Stimulated activated CD8-positive, alpha-beta memory T cell treated with anti-CD3 and anti-CD28 coated beads, Interleukin-2, amount 100 ng/mL, for 1 hour (primary cell): ENCODE measurements around the gene PPAT.
A peak's percentile ranks its signal among the peaks of the same experiment; 100 is the strongest.

Experiments
- DNase-seq, 2 donors: peaks; one replicate each; pipeline ENCODE4 v3.0.0-alpha.2; 2020; ENCODE audit warnings: low read depth in 2 of 2

Gene PPAT

DNA sequence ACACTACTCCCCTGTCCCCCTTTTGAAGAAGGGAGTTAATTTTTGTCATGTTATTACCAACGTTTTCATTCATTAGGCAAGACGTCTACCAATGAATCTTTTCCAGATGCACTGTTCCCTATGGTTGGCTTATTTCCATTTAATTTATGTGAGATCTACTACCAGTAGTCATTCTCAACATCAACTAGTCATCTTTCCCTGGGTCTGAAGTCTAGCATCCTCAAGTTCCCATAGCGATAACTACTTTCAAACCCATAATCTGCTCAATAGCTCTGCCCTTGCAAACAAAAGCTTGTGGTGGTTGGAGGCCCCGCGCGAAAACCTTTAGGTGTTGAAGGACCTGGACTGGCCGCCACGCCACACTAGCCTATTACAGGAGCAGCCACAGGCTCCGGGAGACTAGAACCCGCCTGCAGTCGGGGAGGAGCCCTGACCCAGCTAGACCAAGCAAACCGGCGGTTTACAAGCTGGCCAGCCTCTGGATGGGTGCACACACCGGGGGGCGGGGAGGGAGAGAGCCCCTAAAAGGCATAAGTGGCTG lies 746 bp downstream of the PPAT start:
- DNase-seq = no peak

DNA sequence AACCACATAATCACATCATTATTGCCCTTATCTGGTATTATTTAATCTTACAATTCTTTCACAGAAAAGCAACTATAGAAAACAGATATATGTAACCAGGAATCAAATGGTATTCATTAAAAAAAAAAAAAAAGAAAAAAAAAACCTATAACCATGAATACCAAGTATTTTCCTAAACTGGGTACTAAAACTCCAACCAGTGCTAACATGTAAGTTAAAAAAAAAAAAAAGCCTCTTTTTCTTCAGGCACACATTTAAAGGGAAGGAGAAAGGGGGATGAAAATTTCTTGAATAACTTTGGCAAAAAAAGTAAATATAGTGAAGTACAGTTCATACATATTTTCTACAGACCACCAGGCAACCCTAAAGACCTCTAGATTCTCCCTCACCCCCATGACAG lies 2.1 kb downstream of the PPAT start:
- DNase-seq = no peak

DNA sequence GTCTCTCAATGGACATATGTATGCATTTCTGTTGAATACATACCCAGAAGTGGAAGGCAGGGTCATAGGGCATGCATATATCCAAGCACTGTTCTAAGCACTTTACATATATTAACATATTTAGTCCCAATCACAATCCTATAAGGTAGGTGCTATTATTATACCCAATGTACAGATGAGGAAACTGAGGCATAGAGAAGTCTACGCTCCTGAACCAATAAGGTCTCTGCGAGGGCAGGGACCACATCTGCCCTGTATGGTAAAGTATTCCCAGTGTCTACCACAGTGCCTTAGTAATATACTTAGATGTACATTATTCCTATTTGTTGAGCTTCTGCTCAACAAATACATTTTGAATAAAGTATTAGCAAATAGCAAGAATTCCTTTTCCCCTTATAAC lies 5.2 kb downstream of the PPAT start:
- DNase-seq = no peak

DNA sequence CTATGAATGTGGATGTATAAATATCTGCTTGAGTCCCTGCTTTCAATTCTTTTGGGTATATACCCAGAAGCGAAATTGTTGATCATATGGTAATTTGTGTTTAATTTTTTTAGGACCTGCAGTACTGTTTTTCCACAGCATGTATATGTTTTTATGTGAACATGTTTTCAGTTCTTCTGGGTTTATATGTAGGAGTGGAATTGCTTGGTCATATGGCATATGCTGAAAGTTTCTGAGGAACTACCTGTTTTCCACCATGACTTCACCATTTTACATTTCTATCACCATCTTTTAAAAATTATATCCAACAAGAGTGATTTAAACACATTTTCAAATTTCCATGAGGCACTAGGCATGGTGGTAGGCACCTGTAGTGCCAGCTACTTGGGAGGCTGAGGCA lies 8.2 kb downstream of the PPAT start:
- DNase-seq = no peak

DNA sequence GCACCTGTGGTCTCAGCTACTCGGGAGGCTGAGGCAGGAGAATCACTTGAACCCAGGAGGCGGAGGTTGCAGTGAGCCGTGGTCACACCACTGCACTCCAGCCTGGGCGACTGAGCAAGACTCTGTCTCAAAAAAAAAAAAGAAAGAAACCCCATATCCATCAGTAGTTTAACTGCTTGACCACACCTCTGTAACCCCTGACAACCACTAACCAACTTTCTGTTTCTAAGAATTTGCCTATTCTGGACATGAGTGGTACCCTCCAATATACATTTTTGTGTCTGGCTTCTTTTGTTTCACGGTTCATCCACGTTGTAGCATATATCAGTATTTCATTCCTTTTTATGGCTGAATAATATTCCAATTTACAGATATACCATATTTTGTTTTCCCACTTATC lies 9.1 kb downstream of the PPAT start:
- no peak for DNase-seq

DNA sequence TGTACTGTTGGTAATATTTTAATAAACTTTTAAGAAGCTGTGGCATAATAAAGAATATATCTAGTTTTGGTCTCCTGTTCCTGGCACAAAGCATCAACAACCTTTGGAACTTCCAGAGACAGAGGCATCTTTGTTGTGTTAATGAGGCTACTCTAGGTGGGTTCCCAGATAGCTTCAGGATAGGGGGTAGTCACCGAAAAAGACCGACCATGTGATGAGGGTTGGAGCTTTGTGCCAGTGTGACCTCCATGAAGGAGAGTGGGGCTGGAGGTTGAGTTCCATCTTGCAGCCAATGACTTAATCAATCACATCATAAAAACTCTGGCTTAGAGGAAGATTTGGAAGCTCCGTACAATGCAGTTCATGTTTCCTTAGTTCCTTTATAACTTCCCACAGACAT lies 9.9 kb downstream of the PPAT start:
- no peak for DNase-seq

DNA sequence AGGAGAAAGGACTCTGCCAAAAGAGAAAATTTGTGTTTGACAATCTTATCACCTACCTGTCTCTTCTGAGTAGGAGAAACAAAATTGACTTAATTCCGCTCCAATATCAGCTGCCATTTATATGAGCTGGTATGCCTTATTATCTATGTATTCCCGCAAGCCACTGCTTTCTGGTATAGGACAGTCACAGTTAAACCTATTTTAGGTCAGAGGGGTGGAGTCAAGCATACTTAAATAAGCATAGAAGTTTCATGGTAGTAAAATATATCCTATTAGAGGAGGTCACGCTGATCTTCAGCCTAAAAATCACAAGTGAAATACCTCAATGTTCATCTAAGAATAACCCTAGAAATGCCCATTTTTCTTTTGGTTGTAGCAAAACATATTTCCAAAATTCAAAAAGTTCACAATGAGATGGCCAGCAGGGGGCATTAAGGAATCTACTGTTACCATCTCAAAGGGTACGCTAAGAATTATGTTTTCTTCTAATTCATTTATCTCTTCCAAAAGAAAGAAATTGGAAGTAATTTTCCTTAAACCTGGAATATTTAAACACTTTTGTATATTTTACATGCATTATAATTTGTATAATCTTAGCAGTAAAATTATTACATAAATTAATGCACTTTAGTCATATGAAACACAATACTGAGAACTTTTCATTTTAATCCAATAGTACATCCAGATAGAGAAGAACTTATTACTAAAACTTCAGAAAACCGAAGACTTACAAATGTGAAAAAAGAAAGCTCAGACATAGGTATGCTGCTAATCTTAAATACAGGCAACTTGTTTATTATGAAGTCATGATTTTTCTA lies 10.5 kb downstream of the PPAT start:
- DNase-seq = no peak

DNA sequence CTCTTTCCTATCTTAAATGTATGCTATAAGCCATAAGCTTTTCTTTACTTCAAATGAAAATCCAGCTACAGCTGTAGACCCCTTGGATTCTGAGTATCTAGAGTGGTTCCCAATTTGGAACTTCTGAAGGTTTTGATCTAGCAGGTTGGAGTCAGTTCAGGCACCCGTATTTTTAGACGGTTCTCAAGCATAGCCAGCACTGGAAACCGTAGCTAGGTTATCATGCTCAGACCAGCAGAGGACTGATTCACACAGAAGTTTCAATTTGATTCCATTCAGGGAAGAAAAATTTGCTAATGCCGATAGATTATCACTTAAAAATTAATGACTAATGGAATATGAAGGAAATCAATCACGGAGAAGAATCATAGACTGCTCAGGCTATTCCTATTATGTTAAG lies 11.2 kb downstream of the PPAT start:
- no peak for DNase-seq

DNA sequence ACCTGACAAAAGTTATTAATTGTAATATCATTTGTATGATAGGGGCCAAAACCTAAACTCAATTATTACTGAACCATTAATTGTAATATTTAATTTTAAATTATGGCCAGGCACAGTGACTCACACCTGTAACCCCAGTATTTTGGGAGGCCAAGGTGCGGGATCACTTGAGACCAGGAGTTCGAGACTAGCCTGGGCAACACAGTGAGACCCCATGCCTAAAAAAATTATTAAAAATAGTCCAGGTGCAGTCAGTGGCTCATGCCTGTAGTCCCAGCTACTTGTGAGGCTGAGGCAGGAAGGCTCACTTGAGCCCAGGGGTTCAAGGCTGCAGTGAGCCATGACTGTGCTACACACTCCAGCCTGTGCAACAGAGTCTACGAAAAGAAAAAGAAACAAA lies 18.0 kb downstream of the PPAT start:
- DNase-seq = no peak

DNA sequence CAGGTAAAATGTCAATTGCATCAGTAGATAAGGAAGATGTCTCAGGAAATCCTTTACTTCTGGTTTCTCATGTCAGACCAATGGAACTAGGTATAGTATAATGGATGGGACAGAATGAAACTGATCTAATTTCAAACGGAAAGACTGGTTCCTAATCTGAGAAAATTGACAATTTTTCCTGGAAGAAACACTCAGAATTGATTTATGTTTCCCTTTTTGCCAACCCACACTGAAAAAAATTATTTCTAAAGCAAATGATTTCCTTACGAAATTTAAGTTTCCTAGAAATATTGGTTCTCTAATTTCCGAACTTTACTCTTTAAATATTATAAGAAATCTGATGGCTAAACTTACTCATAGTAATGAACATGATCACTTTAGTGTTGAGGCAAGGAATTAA lies 19.1 kb downstream of the PPAT start:
- DNase-seq = no peak

DNA sequence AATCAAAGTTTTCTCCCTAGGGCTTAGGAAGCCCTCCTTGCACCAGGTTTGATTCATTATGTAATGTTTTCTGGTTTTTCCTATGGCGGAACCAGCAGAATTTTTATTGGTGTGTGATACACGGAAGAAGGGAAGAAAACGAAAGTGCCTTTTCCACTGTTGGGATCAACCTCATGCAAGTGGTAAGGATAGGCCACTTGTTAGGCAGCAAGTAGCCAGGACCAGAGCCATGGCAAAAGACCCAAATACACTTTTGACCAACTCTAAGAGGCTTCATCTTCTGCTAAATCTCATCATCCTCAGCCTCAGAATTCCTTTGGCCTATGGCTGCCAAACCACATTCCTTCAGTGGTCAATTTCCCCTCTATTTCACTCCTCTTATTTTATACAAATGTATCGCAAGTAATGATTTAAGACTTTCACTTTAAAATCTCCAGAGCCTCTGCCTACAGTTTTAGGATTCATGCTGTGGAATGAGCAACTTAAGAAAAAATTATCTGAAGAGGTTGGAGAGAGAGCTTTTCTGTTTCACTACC lies 21.2 kb downstream of the PPAT start:
- DNase-seq = no peak

DNA sequence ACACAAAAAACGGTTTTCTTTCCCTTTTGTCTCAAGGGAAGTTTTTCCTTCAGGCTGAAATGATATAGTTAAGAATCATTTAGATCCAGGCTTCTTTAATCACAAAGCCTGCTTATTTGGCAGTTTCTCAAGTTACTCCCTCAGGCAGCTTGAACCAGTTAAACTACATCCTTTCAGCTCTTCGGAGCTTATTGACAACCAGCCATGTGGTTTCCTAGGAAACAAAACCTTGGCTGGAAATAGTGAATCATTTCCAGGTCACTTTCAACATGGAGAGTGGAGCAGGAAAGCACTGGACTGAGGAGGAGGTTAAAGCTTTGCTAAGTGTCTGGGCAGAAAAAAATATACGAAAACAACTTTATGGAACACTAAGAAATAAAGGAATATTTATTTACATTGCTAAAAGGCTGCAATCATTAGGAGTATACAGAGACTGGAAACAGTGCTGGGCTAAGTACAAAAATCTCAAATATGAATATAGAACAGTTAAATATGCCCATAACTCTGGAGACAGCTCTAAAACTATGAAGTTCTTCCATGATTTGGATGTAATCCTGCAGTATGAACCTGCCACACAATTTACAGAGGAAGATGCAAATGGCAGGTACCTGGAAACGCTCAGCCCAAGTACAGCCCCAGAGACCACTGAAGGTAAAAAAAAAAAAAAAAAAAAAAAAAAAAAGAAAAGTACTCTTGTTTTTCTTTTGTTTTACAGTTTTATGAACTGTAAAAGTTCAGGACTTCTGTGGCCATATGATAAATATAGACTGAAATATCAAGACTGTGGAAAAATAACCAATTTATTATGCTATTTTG lies 25.0 kb downstream of the PPAT start:
- no peak for DNase-seq

DNA sequence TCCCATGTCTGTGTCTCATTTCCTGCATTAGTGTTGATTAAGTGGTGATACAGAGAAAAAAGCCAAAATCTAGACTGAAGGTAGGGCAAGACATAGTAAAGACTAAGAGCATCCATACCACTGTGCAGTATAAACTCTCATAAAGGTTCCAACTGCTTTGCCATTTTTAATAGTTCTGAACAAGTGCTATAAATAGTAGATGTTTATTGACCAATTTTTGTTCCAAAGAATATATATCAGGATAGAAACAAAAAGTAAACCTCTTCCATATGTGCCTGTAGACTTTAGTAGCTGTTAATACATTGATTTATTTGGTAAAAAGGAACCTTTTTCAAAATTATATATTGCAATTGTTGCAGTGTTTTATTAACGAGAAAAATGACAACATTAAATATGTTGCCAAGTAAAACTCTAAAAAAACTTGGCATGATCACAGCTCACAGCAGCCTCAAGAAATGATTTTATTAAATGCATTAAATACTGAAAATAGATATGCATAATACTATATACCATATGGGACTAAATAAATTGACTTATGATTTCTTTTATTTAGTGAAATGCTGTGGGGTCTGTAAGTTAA lies 25.8 kb downstream of the PPAT start:
- DNase-seq = no peak

DNA sequence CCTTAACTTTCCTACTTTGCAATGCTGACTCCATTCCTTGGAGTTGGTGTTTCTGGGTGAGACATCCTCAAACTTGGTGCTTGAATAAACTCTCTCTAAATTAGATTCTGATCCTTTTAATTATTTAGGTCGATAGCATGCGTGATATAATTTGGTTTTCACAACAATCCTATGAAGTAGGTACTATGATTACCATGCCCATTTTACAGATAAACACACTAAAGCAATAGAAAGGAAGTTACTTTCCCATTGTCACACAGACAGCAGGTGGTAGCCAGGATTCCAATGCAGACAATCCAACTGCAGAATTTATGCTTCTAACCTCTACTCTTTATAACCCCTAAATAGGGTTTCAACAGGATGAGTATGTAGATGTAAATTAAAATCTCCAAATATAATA lies 26.4 kb downstream of the PPAT start:
- DNase-seq = no peak

DNA sequence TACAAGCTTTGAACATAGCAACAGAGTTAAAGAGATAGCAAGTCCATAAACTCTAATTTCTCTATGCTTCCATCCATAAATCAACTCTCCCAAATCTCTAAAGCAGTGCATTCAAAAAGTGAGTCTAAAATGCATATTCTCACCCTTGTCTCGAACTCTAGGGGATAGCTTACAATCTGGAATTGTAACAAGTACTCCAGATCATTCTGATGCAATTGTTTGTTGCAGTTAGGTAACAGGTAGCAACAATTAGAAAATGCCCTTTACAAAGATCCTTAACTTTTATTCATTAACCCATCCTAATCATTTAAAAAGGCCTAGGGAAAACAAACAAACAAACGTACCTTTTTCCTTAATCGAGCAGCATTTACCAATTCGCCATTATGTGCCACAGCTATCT lies 29.3 kb downstream of the PPAT start:
- DNase-seq = no peak

DNA sequence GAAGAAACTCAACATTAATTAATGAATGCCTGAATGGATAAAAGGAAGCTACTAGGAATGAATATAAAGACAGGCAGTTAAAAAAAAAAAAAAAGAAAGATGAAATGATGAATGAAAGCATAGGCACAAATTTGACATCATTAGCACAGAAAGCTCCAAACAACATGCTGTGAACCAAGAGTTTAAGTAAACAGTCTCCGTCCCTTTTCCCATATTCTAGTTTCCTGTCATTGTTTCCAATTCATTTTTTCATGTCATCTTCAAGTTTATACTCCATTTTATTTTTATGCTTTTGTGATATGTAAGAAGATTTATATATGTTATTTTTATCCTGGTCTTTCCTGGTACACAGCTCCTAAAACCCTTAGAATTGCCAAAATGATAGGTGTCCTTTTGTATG lies 30.4 kb downstream of the PPAT start:
- DNase-seq = no peak

DNA sequence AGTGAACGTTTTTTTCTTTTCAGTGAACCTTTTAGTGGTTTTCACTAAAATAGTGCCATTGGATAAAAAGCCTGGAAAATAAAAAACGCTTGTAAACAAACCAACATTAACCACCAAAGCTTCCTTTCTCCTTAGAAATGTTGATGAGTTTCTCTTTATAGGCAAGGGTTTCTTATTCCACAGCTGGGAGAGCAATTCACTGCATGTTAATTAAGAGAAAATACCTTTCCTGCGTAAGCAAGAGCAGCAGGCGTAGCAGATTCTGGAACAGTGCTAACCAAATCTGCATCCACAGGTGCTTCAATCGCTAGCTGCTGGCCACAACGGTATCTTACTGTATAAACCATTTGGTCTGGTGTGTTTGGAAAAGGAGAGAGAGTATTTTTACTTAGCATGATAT lies 34.9 kb downstream of the PPAT start:
- DNase-seq = no peak

DNA sequence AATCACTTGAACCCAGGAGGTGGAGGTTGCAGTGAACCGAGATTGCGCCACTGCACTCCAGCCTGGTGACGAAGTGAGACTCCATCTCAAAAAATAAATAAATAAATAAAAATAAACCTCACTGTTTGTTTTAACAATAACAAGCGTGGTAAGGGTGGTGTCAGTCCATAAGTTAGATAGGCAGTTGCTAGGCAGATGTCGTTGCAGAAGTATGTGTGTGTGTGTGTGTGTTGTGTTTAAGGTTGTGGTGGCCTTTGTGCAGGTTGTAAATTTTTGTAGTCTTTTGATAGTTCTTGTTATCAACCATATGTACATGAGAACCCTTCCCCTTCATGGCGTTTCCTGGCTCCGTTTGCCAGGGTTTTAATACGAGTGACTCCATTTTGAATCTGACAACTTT lies 44.1 kb downstream of the PPAT start:
- DNase-seq = no peak

DNA sequence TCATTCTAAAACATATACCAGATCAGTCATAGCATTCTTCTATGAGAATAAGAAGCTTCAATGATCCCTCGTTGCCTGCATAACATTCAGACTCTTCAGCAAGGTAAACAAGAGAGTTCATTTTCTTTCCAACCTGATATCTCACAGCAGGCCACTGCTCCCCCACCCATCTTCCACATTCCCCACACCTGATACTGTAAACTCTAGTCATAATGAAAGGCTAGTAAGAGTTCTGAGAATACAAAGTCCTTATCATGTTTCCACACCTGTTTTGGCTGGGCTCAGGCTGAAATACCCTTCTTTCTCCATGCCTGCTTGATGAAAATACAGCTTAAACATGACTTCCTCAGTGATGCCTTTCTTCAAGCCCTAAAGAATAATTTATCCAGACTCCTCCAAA lies 45.9 kb downstream of the PPAT start:
- no peak for DNase-seq

DNA sequence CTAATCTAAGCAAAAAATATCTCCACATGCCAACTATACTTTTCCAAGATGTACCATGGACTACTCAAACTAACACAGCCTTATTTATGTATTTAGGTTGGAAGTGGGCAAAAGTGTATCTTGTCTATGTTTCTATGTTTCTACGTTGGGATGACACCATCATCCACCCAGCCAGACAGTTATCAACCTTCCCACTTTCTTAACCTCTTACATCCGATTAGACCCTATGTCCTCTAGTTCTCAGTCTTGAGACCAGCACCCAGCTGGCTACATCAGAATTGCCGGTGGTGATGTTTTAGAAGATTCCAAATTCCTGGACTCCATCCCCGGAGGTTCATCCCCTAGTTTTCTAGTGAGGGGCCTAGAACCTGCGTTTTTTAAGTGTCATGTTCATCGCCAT lies 47.1 kb downstream of the PPAT start:
- DNase-seq = no peak

DNA sequence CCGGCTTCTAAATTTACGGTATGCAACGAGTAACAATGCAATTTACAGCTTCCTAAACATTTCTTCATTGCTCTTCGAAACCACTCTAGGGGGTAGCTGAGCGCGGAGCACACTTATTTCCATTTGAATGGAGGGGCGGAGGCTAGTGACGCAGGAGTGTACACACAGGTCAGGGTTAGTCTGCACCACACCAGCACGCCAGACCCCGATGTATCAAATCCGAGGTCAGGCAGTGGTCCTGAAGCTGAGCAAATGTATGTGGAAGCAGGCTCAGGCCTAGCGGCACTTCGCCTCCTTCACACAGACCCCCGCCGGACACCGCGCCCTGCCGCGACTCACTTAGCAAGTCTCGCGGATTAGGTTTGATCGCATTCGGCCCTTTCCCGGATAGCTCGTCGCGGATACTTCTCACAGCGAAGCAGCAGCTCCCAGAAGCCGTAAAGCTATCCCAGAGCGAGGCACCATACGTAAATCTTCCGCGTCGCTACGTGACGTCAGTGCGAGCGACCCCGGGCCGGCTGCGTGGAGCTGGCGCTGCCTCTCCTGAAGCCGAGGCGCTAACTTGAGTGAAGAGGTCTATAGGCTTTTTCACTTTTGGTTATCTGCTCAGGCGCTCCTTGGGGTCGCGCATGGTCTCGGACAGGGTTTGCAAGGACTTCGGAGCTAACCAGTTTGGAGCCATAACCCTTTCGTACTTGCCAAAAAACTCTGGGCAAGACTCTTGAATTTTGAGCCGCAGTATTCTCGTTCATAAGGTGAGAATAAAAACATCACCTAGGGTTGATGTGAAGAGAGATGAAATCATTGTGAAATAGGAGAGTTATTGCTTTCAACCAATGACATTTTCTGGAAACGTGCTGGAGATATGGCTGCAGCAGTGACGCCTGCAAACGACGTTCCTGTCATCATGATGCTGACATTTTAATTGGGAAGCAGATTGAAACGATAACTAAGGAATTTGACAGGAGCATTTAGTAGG lies 48.1 kb downstream of the PPAT start, which contains the start of gene AASDH:
TSS of gene AASDH (minus strand) at position 469 of the 979 bp plus-strand sequence. CDS start 3,192 bp downstream, outside the sequence.
- DNase-seq = peak; percentile 88 to 93
